Measurements from ENCODE around the gene SLIRP. TPM values are rescaled to one million over a fixed set of nuclear protein-coding genes. Genes with fewer than 3 reads are reported as not detected.

The SLIRP gene
- total RNA-seq, 1 experiment from 2014 or later: 242 TPM

DNA sequence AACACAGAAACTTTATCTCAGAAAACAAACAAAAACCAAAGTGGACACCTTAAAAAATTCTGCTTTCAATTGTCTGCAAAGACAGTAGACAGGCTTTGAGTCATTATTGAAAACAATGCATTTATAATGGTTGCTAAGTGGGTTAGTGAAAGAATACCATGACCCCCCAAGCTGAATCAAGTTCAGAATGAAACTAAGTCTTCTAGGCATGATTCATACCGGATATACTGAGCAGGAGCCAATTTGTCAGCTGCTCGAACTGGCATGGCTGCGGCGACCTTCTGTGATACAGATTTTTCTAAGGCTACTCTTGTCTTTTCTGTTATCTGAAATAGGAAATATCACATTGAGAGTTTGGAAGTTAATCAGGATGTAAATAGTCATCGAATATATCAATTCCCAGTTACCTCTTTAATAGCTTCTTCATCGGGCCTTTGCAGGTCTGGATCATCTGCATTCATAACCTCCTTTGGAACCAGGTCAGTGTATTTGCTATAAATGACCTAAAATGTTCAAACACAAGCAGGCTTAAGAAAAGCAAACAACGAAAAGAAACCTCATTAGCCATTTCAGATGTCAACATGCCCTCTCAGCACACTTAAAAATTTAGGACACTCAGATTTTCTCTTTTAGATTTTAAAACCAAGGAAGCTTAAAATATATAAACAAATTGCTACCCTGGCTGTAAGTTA lies 30.8 kb downstream of the SLIRP start:
- ATAC-seq: no peak
- H3K27ac ChIP-seq (ENCODE audit: low read depth, low read length): no peak overlapping the region
- POLR2A ChIA-PET: no interaction called here
- DNase-seq (ENCODE audit: low read depth, low spot score): no peak
- no peak overlapping the region for H2AFZ ChIP-seq (ENCODE audit: low read depth, low read length, poor library complexity, severe bottlenecking)
- no peaks in the 10 kb centered on the region for H3K9me2 ChIP-seq (ENCODE audit: insufficient read depth)
- H3K9ac ChIP-seq (ENCODE audit: low read length): no peak overlapping the region
- no peaks in the 10 kb centered on the region for H3K9me3 ChIP-seq (ENCODE audit: control insufficient read depth in 1 of 2, insufficient read depth in 1 of 2, low read depth in 1 of 2, low read length in 2 of 2)
- H3K27me3 ChIP-seq (ENCODE audit: insufficient read depth, low read length): no peaks in the 10 kb centered on the region
- intact Hi-C loops (cut with micrococcal nuclease): no loop called here
- no TSS peak for BruUV-seq (replicated peaks)
- no peaks in the 10 kb centered on the region for H4K20me1 ChIP-seq (ENCODE audit: insufficient read depth)
- RAD21 ChIA-PET (ENCODE audit: low non-redundant PET in 1 of 2, low total read pairs in 2 of 2, uncharacterized antibody in 2 of 2, unreplicated experiment in 2 of 2): no interaction called here
- TF ChIP-seq ZNF274 (IDR thresholded peaks at IDR 0.05; ENCODE audit: low read depth, low read length) (no peak), SIN3A (IDR thresholded peaks at IDR 0.05; ENCODE audit: low read depth) (no peak), RAD21 (IDR thresholded peaks at IDR 0.05; ENCODE audit: low read depth) (no peak), CBX3 (IDR thresholded peaks at IDR 0.05; ENCODE audit: low read depth) (no peak), SRF (IDR thresholded peaks at IDR 0.05; ENCODE audit: low read depth) (no peak)
- TF ChIP-seq, protein P1, sequence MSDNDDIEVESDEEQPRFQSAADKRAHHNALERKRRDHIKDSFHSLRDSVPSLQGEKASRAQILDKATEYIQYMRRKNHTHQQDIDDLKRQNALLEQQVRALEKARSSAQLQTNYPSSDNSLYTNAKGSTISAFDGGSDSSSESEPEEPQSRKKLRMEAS (IDR thresholded peaks at IDR 0.05): no peak
- H3K36me3 ChIP-seq (ENCODE audit: control insufficient read depth in 1 of 2, insufficient read depth in 2 of 2, low read length in 2 of 2): peaks cover 31 to 33% of the 10 kb centered on the region in 2 experiments
- no peak overlapping the region for H3K4me2 ChIP-seq (ENCODE audit: low read length)
- peaks cover 58% of the 10 kb centered on the region for H3K79me2 ChIP-seq (ENCODE audit: insufficient read depth, low read length)
- H3K4me1 ChIP-seq (ENCODE audit: control insufficient read depth in 1 of 2, insufficient read depth in 2 of 2, low read length in 2 of 2): no peaks in the 10 kb centered on the region
- H3K4me3 ChIP-seq (replicated peaks in 1 of 2; ENCODE audit: low read depth in 1 of 2, low read length in 2 of 2): no peak overlapping the region
- CTCF ChIA-PET: no interaction called here

DNA sequence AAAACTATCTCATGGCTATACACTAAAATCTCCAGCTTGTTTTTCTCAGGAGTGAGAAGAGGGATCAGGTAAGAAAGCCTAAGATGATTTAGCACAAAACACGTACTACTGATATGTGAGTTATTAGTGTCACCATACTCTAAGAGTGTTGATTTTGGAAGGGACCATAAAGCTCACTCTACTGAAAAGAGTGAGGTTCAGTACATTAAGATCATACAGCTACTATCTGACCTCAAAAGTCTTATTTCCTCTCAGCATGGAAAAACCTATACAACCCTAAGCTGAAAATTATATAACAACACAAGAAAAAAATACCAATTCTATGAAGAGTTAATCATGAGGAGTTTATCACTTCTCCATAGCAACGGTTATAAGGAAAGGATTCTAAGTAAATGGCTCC lies 33.5 kb downstream of the SLIRP start:
- Histone ChIP-seq H3K79me2 (ENCODE audit: insufficient read depth, low read length) (peaks cover 83% of the 10 kb centered on the region), H3K4me3 (replicated peaks in 1 of 2; ENCODE audit: low read depth in 1 of 2, low read length in 2 of 2) (no peak overlapping the region), H2AFZ (ENCODE audit: low read depth, low read length, poor library complexity, severe bottlenecking) (no peak overlapping the region), H3K4me1 (ENCODE audit: control insufficient read depth in 1 of 2, insufficient read depth in 2 of 2, low read length in 2 of 2) (no peaks in the 10 kb centered on the region), H3K4me2 (ENCODE audit: low read length) (no peak overlapping the region), H3K27ac (ENCODE audit: low read depth, low read length) (no peak overlapping the region), H3K9me3 (ENCODE audit: control insufficient read depth in 1 of 2, insufficient read depth in 1 of 2, low read depth in 1 of 2, low read length in 2 of 2) (no peaks in the 10 kb centered on the region), H3K9me2 (ENCODE audit: insufficient read depth) (no peaks in the 10 kb centered on the region), H3K36me3 (ENCODE audit: control insufficient read depth in 1 of 2, insufficient read depth in 2 of 2, low read length in 2 of 2) (peaks cover 11 to 25% of the 10 kb centered on the region in 2 experiments), H3K9ac (ENCODE audit: low read length) (no peak overlapping the region), H3K27me3 (ENCODE audit: insufficient read depth, low read length) (no peaks in the 10 kb centered on the region), H4K20me1 (ENCODE audit: insufficient read depth) (0 out of 2 replicates have a peak, but pooled peaks cover 5% of the 10 kb centered on the region)
- intact Hi-C loops (cut with micrococcal nuclease): no loop called here
- CTCF ChIA-PET: no interaction called here
- no peak for DNase-seq (ENCODE audit: low read depth, low spot score)
- BruUV-seq (replicated peaks): no TSS peak
- ATAC-seq: no peak
- RAD21 ChIA-PET (ENCODE audit: low non-redundant PET in 1 of 2, low total read pairs in 2 of 2, uncharacterized antibody in 2 of 2, unreplicated experiment in 2 of 2): no interaction called here
- TF ChIP-seq TCF7L2 (IDR thresholded peaks at IDR 0.05; ENCODE audit: borderline replicate concordance, extremely low read depth, insufficient read depth, insufficient read length): no peak
- TF ChIP-seq, protein P1 (IDR thresholded peaks at IDR 0.05): no peak
- no peak for TF ChIP-seq EZH2phosphoT487 (IDR thresholded peaks at IDR 0.05; ENCODE audit: borderline replicate concordance)
- TF ChIP-seq ZNF274 (IDR thresholded peaks at IDR 0.05; ENCODE audit: low read depth, low read length): no peak
- no peak for TF ChIP-seq ELF1 (IDR thresholded peaks at IDR 0.05; ENCODE audit: borderline replicate concordance, low read depth)
- POLR2A ChIA-PET: no interaction called here

Data from HCT116 (cell line).